22Rv1 (cell line): ENCODE measurements around the gene CALCOCO1.

ENCODE experiments used
- H3K27ac ChIP-seq: fragments of 450-650 bp; 2 replicates; pipeline ENCODE4 v1.5.1; 2017
- ZFX ChIP-seq: fragments of 450-650 bp; IDR thresholded peaks from 2 replicates; pipeline ENCODE4 v1.6.1; 2017; ENCODE audit warnings: antibody characterized with exemption, borderline replicate concordance
- TF ChIP-seq, protein P1 (sequence below): fragments of 450-650 bp; IDR thresholded peaks from 2 replicates; pipeline ENCODE4 v1.5.1; 2017; ENCODE audit warnings: mild to moderate bottlenecking

Gene CALCOCO1

DNA sequence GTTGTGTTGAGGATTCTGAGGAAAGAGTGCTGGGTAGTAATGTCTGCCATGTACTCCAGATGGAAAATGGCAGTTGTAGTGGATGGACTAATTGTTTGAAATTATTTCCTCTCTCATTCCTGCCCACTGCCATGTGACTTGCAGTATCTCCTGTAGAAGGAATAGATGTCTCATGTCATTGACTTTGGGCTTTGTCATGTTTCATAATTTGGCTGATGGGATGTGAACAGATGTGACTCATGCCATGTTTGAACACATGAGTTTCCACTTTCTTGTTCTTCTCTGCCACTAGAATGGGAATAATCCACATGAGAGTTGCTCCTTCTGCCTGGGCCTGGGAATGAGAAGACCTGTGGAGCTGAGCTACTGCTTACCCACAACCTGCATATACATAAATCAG is 2.4 kb upstream of the CALCOCO1 start:
- H3K27ac ChIP-seq, result no peak overlapping the region

DNA sequence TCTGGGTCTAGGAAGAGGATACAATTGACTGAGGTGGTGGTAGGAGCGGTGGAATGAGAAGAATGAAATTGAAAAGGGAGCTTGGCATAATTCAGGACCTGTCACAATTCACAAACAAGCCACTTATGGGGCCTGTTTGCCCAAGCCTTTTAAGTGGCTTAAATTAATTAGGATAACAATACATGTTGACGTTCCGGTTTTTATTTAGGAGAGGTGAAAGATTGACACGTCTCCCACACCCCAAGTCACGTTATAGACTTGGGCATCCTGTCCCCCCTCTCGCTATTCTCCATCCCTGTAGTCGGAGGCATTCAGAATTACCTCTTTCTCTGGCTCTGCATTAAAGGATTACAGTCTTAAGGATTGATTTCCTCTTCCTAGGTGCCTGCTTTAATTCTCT is 954 bp upstream of the CALCOCO1 start:
- TF ChIP-seq, protein P1, sequence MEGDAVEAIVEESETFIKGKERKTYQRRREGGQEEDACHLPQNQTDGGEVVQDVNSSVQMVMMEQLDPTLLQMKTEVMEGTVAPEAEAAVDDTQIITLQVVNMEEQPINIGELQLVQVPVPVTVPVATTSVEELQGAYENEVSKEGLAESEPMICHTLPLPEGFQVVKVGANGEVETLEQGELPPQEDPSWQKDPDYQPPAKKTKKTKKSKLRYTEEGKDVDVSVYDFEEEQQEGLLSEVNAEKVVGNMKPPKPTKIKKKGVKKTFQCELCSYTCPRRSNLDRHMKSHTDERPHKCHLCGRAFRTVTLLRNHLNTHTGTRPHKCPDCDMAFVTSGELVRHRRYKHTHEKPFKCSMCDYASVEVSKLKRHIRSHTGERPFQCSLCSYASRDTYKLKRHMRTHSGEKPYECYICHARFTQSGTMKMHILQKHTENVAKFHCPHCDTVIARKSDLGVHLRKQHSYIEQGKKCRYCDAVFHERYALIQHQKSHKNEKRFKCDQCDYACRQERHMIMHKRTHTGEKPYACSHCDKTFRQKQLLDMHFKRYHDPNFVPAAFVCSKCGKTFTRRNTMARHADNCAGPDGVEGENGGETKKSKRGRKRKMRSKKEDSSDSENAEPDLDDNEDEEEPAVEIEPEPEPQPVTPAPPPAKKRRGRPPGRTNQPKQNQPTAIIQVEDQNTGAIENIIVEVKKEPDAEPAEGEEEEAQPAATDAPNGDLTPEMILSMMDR, result no peak
- TF ChIP-seq ZFX, result no peak
- H3K27ac ChIP-seq, result peak overlapping the region; percentile 47

More for the DNA sequence above, 2.4 kb upstream of the CALCOCO1 start:
- TF ChIP-seq, protein P1, result no peak
- no peak for TF ChIP-seq ZFX

DNA sequence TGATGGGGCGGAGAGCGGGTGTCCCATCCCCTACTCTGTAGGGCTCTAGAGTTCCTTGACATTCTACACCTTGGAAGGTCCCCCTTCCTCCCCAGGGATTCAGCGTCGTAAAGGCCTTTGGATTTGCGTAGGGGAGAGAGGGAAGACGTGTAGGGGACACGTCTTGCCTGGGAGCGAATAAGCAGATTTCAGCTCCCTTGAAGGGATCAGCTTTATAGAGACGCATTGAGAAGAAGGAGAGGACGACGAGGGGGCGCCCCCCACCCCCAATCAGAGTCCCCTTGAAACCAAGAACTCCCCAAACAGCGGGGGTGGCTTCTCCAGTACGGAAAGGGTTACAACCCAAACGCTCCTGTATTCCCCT is 324 bp downstream of the CALCOCO1 start:
- TF ChIP-seq, protein P1, result no peak
- no peak for TF ChIP-seq ZFX
- H3K27ac ChIP-seq, result no peak overlapping the region

DNA sequence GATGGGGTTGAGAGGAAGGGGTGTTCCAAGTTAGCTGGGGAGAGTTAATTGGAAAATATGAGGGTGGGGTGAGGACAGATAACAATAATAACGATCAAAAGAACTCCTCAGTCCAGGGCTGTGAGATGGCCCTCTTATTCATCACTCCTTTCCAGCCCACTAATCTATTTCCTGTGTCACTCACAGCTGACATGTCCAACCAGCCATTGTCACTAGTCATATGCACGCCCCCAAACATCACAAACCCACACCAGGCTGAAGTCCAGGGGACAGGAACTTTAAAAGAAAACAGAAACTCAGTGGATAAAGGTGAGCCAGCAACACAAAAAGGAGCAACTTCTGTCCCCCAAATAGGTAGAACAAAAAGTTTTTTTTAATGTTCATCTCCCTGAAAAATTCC is 911 bp downstream of the CALCOCO1 start:
- no peak overlapping the region for H3K27ac ChIP-seq
- TF ChIP-seq, protein P1, result no peak
- TF ChIP-seq ZFX, result no peak

DNA sequence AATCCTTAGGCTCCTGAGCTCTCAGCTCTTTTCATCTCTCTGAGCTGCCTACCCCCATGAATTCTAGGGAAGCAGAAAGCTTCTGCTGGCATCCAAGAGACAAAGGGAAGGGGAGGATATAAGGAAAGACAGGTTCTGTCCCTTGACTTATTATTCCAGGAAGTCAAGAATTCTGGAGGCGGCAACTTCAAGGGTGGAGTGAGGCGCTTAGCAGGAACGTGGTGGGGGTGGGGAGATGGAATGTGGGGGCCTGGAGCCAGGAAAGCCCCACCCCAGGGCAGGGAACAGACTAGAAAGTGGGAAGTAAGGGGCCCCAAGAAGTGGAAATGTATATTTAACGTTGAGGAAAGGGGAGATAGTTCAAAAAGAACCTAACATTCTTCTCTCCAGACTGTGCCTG is 1.4 kb downstream of the CALCOCO1 start:
- H3K27ac ChIP-seq, result no peak overlapping the region
- TF ChIP-seq, protein P1, result no peak
- TF ChIP-seq ZFX, result no peak

DNA sequence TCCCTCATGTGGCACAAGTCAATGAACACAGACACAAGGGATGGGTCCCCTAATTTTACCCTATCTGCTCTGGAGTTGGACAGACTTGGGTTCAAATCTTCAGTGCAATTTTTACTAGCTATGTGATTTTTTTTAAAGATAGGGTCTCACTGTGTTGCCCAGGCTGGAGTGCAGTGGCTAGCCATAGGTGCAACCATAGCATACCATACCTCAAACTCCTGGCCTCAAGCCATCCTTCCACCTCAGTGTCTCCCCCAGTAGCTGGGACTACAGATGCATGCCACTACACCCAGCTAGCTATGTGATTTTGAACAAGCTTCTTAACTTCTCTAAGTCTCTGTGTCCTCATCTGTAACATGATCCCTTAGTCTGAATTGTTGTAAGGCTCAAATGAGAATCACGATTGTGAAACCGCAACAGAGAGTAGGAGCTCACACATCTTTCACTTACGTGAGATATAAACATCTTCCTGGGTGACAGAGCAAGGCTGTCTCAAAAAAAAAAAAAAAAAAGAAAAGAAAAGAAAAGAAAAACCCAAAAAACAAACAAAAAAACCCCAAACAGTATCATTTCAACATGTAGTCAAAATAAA is 4.7 kb downstream of the CALCOCO1 start:
- H3K27ac ChIP-seq, result no peak overlapping the region
- TF ChIP-seq, protein P1, result no peak
- no peak for TF ChIP-seq ZFX

DNA sequence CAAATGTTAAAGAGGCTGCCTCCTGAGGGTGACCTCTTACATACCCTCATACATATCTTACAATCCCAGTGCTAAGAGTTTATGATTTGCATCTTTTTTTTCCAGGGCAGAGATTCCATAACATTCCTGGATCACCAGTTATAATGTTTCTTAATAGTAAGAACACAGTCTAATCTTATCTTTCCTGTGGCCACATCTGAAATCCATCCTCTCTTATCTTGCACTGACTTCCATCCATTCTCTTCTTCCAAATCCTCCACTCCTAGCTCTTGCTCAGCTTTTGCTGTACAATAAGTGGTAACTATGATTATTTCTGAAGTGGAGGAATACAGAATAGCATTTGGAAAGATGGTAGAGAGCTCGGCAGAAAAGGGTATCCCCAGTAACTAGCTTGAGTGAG is 6.3 kb downstream of the CALCOCO1 start:
- no peak overlapping the region for H3K27ac ChIP-seq
- TF ChIP-seq, protein P1, result no peak
- no peak for TF ChIP-seq ZFX
